HG02623 (cell line): ENCODE measurements around the gene ITPA.
"Not testable (repeated sequence)": the region's sequence is repeated elsewhere in the genome, so short reads cannot be mapped to it uniquely, and the experiment has no call there.

Source experiments
- ATAC-seq: cut with Tn5 transposase; IDR thresholded peaks from one replicate; pipeline ENCODE4 v1.9.1; 2021; ENCODE audit warnings: moderate library complexity; ENCODE audit not compliant: unreplicated experiment

The ITPA gene

DNA sequence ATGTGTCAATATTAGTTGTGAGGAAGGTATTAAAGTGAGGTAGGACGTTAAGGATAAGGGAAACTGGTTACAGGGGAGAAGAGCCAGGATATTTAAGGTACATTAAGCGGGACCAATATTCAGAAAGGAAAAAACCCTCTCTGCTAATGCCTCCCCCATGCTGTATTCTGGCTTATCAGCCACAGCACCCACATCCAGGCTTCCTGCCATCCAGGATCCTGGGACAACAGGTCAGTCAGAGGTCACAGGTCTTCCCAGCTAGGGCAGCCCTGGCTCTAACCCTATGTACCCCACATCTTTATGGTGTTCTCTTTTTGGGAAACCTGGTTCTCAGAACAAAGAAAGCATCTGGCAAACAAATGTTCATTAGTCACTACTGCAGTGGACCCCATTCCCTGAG is 10.1 kb upstream of the ITPA start:
- ATAC-seq: no peak

DNA sequence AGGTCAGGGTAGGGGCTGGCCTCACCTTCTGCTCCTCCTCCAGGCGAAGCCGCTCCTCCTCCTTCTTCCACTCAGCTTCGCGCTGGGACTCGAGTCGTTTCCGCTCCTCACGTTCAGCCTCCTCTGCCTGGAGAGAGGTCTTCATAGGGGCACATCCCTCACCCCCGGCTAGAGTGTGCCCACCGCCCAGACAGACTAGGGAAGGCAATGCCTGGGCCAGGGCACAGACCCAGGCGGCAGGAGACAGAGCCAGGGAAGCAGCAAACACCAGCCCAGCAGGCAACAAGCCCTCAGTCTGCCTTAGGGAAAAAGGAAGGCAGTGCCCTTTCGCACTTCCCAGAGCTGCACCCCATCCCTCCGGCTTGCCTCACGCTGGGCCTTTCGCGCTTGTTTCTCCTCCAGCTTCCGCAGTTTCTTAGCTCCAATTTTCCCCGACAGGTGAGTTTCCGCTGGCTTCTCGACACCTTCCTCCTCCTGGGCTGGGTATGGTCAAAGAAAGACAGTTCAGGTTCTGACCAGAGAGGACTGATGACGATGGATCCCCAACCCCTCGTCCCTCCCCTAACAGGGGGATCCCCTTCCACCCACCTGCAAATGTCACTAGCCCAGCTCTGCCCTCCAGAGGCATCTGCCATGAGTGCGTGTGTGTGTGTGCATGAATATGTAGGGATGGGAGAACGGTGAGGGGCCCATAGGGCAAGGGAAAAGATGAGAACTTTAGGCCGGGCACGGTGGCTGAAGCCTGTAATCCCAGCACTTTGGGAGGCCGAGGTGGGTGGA is 9.1 kb upstream of the ITPA start:
- ATAC-seq: no peak

DNA sequence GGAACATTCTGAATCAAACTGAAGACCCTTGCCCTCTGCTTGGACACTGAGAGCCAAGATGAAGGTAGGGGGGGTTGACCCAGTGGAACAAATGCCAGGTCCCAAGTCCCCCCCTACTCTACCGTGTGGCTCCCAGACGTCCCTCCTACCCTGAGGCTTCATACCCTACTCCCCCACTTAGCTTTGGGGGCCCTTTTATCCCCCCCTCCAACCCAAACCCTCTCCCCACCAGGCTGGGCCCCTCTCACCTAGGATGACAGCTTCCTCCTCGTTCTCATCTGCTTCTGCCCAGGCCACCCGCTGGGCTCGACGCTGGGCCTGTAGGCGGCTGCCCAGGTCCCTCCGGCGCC is 6.4 kb upstream of the ITPA start:
- no peak for ATAC-seq

DNA sequence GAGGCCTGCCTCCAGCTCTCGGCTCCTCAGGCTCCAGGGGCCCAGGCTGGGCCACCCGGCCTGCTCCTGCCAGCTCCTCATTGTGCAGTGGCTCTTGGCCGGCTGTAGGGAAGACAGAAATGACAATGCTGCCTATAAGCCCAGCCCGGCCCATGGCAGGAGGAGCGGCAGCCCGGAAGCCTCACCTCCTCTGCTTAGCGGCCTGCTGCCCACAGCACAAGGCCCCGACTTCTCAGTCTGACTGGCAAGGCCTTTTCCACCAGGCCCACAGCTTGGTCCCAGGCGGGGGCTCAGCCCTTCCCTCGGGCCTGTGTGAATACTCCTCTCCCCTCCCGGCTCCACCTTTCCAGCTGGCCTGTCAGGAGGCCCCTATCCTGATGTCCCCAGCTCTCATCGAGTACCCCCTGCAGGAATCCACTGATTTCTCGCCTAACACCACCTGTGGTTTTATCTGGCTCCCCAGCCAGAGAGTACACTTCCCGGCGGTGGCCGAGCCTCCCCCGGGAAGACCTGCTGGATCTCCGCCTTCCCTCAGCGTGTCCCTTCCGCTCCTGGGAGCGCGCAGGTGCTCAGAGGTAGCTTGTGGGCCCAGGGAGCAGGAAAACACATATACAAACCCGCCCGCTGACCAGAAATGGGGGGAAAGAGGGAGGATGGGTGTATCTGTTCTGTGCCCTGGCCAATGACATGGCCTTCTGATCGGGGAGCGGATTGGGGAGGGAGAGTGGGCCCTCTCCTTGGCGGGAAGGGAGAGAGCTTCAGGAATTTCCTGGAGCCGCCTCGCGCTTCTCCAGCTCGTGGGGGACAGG is 5.8 kb upstream of the ITPA start:
- peak; percentile 9 for ATAC-seq

DNA sequence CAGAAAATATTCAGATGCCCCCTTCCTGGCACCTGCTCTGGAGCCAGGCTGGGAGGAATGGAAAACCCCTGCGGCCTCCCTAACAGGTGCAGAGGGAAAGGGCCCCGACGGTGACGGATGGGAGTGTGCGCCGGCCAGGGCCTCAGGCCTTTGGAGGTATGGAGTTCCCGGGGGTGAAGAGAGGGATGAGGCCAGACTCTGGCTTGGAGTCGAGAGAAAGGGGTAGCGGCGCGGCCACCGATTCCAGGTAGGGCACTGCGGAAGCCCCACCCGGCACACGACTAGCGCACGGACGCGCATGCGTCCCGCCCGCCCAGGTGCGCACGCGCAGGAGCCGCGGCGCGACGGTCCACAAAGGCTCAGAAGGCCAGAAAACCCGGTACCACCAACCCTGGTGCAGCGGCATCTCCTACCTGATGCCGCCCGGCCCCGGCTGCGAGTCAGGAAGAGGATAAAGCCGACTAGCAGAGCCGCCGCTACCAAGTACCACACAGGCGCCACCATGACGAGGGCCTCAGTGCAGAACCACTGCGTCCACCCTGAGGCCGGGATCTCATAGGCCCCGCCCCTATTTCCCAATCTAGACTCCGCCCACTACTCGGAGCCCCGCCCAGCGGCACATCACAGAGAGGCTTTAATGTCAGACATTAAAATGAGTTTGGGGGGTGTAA is 5.0 kb upstream of the ITPA start, which contains the start of gene DDRGK1:
Gene DDRGK1, minus strand, starts transcription at position 559 of the 671 bp plus-strand sequence. Its CDS starts 55 bp downstream, at position 504.
- ATAC-seq: peak; percentile 78

DNA sequence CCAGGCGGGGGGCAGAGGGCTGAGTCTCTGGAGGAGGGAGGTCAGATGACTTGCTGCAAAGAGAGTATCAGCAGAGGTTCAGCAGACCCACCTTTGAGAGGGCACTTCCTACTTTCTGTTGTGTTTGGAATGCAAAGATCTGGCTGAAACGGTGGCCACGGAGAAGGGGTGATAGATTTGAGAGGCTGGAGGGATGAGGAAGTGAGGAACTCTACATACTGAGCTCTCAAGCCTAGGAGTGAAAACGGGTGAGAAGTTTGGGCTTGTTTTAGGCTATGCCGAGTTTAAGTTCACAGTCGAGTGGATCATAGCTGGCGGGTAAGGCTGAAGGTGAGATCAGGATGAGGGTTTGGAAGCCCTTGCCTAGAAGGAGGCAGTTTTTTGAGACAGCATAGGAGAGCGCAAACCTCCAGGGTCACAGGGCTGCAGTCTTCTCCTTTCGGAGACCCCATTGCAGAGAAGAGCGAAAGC is 477 bp upstream of the ITPA start:
- ATAC-seq: no peak

DNA sequence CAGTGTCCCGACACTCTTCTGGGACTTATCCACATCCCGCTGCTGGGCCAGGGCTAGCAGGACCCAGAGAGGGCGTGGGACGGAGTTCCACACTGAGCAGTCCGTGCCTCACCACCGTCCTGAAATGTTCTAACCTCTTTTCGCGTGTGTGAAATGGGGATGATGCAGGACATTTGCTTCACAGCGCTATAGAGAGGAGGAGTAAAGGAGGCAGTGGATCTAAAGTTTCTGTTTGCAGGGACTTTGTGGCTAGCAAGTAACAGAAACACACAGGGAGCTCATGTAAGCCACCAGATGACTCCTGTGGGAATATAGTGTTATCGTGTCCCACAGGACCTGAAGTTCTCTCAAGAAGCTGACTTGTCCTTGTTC is 634 bp downstream of the ITPA start:
- no peak for ATAC-seq

DNA sequence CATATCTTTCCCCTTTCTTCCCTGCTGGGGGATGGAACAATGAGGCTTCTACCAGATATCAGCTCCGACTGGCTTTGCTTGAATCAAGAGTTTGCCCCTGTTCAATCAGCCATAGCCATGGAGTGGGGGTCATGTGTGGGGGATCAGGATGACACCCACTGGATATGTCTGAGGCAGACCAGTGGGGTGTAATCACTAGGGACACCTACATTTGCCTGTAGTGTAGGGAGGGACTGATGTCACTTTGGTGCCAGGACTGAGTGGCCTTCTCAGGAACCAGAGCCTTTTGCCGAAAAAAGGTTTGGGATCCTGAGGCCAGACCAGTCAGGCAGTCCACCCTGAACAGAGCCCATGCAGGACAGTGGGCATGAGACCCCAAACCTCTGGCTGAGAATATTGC is 1.0 kb downstream of the ITPA start:
- ATAC-seq: no peak

DNA sequence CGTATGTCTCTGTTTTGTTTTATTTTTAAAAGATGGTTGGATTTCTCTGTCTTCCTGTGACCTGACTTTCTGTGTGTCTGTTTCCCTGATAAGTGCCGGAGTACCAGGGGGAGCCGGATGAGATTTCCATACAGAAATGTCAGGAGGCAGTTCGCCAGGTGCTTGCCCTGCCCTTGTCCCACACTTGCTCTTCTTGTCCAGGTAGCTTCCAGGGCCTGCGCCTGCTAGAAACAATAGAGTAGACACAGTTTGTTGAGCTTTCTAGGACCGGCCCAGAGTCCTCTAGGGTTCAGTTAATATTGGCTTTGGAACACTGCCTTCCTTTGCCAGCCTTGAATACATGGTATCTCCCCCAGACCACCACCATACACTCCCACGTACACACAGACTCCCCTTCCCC is 3.9 kb downstream of the ITPA start:
- ATAC-seq: no peak

DNA sequence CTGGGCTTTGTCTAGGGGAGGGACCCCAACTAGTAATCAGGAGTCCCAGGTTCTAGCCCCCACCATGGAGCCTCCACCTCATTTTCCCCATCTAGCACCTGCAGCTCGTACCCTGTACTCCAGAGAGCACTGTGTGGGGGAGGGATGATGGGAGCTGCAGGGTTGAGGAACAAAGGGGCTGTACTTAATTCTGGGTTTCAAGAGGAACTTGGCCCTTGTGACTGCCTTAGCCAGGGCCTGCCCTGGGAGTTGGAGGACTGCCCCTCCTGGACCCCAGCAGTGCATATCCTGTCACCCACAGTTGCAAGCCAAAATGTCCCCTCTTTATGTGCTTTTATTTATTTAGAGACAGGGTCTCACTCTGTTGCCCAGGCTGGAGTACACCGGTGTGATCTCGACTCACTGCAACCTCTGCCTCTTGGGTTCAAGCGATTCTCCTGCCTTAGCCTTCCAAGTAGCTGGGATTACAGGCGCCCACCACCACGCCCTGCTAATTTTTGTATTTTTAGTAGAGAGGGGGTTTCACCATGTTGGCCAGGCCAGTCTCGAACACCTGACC is 6.1 kb downstream of the ITPA start:
- ATAC-seq: not testable (repeated sequence)

DNA sequence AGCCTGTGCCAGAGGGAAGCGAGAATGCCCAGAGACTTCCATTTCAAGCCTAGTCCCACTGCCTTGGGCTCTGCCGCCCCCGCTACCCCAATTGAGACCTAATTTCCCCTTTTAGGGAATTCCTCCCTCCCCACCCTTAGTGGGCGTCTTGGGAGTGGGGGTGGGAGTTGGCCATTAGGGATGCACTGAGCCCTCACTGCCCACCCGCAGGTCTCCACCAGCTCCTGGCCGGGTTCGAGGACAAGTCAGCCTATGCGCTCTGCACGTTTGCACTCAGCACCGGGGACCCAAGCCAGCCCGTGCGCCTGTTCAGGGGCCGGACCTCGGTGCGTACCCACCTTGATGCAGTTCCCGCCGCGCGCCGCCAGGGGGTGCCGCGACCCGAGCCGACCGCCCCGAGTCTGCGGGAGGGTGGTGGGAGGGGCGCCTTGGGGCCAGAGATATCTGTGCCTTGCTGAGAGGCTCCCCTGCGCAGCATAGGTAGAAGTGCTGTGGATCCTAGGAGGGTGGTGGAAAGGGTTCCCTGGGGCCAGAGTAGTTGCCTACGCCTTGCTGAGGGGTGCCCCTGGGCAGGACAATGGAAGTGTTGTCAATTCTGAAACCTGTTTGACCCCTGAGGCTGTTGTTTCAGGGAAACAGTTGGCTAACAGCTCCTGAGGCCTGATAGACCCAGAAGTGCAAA is 9.2 kb downstream of the ITPA start:
- peak; percentile 49 for ATAC-seq

DNA sequence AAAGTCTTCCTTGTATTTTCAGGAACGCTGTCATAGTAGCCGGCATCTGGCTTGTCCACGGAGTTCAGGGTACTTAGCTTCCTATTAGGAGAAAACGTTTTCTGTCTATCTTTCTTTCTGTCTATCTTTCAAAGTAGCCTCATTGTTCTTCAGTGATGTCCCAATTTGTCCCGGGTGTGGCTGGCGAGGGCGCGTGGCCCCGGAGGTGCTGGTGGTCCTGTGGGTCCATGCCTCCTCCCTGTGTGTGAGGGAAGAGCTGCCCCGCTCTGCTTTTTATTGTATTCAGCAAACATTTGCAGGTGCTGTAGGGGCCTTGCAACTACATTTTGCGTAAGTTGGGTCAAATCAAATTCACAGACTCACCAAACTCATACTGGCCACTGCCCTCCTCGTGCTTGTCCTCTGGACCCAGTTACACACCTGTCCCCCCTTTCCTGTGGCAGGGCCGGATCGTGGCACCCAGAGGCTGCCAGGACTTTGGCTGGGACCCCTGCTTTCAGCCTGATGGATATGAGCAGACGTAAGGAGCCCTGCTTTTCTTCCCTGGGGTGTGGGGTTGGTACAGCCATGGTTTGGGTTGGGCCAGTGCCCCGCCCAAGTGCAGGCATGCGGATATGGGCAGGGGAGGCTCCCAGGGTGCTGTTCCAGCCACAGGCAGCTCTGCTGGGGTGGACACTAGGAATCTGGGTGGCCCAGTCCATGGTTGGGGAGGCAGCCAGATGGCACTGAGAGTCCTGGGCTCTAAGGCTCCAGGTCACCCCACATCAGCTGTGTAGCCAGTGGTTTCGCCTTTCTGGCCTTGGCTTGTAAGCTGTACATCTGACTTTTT is 12.3 kb downstream of the ITPA start:
- no peak for ATAC-seq

DNA sequence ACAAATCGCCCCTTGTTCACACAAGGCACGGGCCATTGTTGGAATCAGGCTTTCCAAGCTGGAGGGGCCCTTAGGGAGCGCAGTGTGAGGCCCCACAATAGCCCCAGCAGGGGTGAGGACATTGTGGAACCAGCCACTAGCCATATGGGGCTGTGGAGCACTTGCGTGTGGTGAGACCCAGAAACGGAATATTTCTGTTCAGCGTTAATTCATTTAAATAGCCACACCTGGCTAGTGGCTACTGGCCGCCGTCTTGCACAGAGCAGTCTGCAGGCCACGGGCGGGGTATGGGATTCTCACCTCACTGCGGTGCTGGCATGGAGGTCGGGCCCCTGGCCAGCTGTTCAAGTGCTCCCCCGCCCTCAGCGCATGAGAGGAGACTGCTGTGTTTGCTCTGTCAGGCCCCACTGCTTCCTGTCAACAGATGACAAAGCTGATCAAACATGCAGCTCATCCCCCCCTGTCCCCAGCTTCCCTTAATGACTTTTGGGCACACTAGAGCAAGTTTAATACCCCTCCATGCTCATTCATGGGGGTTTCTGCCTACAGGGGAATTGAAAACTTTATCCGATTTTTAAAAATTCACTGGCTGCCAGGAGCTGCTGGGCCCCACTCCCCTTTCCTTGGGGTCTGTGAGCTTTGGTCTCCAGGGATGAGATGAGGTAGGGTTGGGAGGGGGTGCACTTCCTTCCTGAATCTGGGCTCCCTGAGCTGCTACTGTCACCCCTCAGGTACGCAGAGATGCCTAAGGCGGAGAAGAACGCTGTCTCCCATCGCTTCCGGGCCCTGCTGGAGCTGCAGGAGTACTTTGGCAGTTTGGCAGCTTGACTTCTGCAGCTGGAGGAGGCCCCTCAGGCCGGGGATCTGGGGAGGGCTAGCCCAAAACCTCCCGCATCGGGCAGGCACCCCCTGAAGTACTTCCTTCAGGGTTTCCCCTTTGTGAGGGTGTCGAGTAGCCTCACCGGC is 13.6 kb downstream of the ITPA start:
- peak; percentile 54 for ATAC-seq

DNA sequence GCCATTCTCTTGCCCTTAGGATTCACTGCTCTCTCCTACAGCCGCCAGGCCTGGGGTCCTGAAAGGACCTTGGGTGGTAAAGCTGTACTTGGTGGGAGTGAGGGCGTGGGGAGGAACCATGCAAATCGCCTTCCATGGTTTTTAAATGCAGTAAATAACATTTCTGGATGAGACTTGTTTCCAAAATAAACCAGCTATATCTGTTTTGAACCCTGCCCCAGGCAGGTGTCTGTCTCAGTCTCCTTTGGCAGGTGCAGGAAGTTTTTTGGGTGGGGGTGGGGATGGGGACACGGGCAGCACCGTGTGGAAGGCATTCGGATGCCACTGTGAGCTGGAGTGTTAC is 14.3 kb downstream of the ITPA start:
- no peak for ATAC-seq

DNA sequence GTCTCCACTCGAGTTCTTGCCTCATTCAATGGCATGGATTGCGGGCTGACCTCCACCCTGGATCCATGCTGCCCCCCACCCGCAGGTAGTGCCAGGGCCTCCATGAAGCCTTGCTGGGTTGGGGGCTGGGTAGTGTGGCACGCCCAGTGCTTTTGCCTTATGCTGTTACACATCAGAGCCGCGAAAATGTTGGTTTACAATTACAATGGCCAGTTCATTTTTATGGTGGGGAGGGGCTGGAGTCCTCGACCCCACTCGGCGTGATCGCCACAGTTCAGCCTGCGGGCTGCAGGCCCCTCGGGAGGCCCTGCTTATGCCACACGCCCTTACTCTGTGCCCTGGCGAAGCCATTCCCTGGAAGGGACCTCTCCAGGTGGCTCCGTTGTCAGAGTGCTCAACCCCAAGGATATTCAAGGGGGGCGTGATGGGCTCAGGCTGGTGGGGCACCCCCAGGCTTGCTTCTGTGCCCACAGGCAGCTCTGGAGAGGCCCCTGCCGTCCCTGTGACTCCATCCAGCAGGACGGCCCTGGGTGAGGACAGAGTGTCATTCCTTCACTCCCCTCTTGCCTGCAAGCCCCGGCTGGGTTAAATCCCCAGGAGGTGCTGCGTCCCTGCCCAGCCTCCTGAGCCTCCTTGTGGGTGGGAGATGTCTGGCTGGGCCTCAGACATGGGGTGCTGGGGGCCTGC is 14.8 kb downstream of the ITPA start:
- no peak for ATAC-seq

DNA sequence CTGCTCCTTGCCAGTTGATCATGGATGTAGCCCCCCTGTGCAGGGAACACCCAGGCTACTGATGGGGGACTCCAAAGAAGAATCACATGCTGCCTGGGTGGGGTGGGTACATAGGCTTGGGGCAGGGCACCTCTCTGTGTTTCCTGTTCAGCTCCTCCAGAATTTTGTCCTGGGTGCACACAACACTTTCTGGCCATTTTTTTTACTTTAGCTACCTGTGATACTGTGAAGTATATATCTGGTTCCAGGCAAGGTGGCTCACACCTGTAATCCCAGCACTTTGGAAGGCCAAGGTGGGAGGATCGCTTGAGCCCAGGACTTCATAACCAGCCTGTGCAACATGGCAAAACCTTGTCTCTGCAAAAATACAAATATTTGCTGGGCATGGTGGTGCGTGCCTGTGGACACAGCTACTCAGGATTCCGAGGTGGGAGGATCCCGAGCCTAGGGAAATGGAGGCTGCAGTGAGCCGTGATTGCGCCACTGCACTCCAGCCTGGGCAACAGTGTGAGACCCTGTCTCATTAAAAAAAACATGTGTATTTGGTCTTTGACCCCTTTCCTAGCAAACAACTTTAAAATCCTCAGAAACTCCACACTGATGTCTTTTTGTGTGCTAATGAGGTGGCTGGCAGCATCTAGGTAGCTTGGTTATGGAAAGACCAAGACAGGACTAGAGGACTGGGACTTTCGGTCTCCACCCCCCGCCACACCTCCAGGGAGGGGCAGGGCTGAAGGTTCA is 15.6 kb downstream of the ITPA start:
- no peak for ATAC-seq

DNA sequence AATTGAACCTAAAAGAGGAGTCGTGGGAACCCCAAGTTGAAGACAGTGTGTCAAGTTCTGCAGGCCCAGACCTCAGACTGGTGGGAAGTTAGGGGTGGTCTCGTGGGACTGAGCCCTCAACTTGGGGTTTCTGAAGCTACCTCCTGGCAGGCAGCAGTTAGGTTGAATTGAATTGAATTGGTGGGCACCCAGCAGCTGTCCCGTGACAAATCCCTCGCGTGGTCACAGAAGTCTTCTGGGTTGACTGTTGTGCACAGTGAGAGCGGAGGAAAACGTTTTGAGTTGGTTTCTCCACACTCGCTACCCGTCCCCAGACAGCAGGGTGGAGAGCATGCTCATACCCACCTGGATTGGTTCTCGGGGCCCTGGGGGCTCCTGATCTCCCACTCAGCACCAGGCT is 16.8 kb downstream of the ITPA start:
- ATAC-seq: no peak

DNA sequence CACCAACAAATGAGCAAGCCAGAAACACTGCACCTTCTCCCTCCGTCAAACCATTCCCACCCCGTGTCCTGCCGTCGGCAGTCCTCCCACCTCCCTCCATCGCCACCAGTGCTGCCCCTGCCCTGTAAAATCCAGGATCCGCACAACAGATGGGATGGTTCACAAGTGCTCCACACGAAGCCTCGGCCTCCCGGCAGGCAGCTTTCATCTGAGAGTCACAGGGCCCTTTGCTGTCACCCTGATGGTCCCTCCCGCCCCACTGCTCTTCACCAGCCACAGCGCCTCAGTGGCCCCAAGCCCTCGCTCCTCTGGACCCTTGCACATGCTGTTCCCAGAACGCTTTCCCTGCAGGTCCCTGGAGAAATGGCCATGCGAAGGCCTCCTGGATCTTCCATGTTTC is 17.6 kb downstream of the ITPA start:
- no peak for ATAC-seq
